WTC11 (cell line): ENCODE data around the gene DYRK1A.

Experiments used
- CREB1 ChIP-seq: sonication (generic); formaldehyde crosslinking; IDR thresholded peaks from 2 replicates; pipeline ENCODE4 v1.8.0; 2023; ENCODE audit warnings: mild to moderate bottlenecking, missing genetic modification reagents
- CTCF ChIP-seq: fragments of 200-600 bp; IDR thresholded peaks from 2 replicates; pipeline ENCODE4 v1.8.0; 2022; ENCODE audit warnings: antibody characterized with exemption
- E2F1 ChIP-seq: sonication (generic); formaldehyde crosslinking; IDR thresholded peaks from 2 replicates; pipeline ENCODE4 v1.8.0; 2022; ENCODE audit warnings: mild to moderate bottlenecking, missing genetic modification reagents
- MAX ChIP-seq: sonication (generic); formaldehyde crosslinking; IDR thresholded peaks from 2 replicates; pipeline ENCODE4 v1.8.0; 2022; ENCODE audit warnings: mild to moderate bottlenecking, missing genetic modification reagents
- NR2C2 ChIP-seq: sonication (generic); formaldehyde crosslinking; IDR thresholded peaks from 2 replicates; pipeline ENCODE4 v1.8.0; 2022; ENCODE audit warnings: mild to moderate bottlenecking, missing genetic modification reagents
- RELA ChIP-seq: sonication (generic); formaldehyde crosslinking; IDR thresholded peaks from 2 replicates; pipeline ENCODE4 v1.8.1; 2022; ENCODE audit warnings: missing genetic modification reagents, mild to moderate bottlenecking, borderline replicate concordance
- ZNF232 ChIP-seq: sonication (generic); formaldehyde crosslinking; IDR thresholded peaks from 2 replicates; pipeline ENCODE4 v1.8.0; 2022; ENCODE audit warnings: mild to moderate bottlenecking, missing genetic modification reagents

- no peak for TF ChIP-seq E2F1 (CRISPR knock-in tag)
- no peak for TF ChIP-seq CREB1
- no peak for TF ChIP-seq RELA
- TF ChIP-seq CTCF, result no peak
- no peak for TF ChIP-seq NR2C2 (CRISPR knock-in tag)
- TF ChIP-seq ZNF232, result no peak
- no peak for TF ChIP-seq MAX (CRISPR knock-in tag)
Measured at GRCh38 chr21:37412603-37413360, 46.2 kb downstream of the DYRK1A start.
